OCI-LY7 (cell line): Measurements from ENCODE around the gene RTN4RL2. TPM values are rescaled to one million over a fixed set of nuclear protein-coding genes. Genes with fewer than 3 reads are reported as not detected.

Experiments
- BruUV-seq: library from RNA; stranded (reverse); fragments of 400-500 nt; replicated peaks from 2 replicates; lab custom pipeline; 2021; lab: Mats Ljungman, UMichigan
- CTCF ChIA-PET: fragments of 300-600 bp; sonication (Branson Sonifier 250); formaldehyde crosslinking; loops from one replicate; lab custom pipeline; 2022; ENCODE audit warnings: antibody characterized with exemption; ENCODE audit not compliant: unreplicated experiment; lab: Charles Lee
- POLR2A ChIA-PET: fragments of 300-600 bp; sonication (Branson Sonifier 250); formaldehyde crosslinking; loops from one replicate; lab custom pipeline; 2022; ENCODE audit warnings: antibody characterized with exemption; lab: Charles Lee
- DNase-seq: peaks from one replicate; pipeline ENCODE4 v3.0.0-alpha.2; 2015; ENCODE audit warnings: low spot score
- H2AFZ ChIP-seq: fragments of 200-600 bp; sonication (generic), shearing (Covaris generic); 2 replicates; pipeline ENCODE4 v1.6.1; 2014; ENCODE audit warnings: mild to moderate bottlenecking, antibody characterized with exemption, low read length, moderate library complexity
- H3K27ac ChIP-seq: fragments of 200-600 bp; sonication (generic); 2 replicates; pipeline ENCODE4 v1.5.1; 2014; ENCODE audit warnings: mixed run types, low read depth, mild to moderate bottlenecking, moderate library complexity, low read length, inconsistent platforms; ENCODE audit not compliant: poor library complexity, severe bottlenecking
- H3K36me3 ChIP-seq: fragments of 200-600 bp; sonication (generic); 2 replicates; pipeline ENCODE4 v1.6.1; 2014; ENCODE audit warnings: mild to moderate bottlenecking, antibody characterized with exemption, low read length, moderate library complexity, mixed read lengths; ENCODE audit not compliant: insufficient read depth
- H3K4me1 ChIP-seq: fragments of 200-600 bp; sonication (generic); 2 replicates; pipeline ENCODE4 v1.5.1; 2014; ENCODE audit warnings: mild to moderate bottlenecking, low read length; ENCODE audit not compliant: insufficient read depth, poor library complexity, severe bottlenecking
- H3K4me2 ChIP-seq: fragments of 200-600 bp; sonication (generic); 2 replicates; pipeline ENCODE4 v1.6.1; 2014; ENCODE audit warnings: mild to moderate bottlenecking, low read length
- H3K4me3 ChIP-seq: fragments of 200-600 bp; sonication (generic); 2 replicates; pipeline ENCODE4 v1.5.1; 2014; ENCODE audit warnings: mild to moderate bottlenecking, low read depth, low read length; ENCODE audit not compliant: poor library complexity, severe bottlenecking
- H3K79me2 ChIP-seq: fragments of 200-600 bp; sonication (generic); 2 replicates; pipeline ENCODE4 v1.6.1; 2016; ENCODE audit warnings: low read depth, mild to moderate bottlenecking, low read length, moderate library complexity, mixed read lengths; ENCODE audit not compliant: insufficient read depth
- H3K9me2 ChIP-seq: fragments of 200-600 bp; sonication (generic); 2 replicates; pipeline ENCODE4 v1.6.1; 2016; ENCODE audit warnings: mild to moderate bottlenecking, low read length, mixed read lengths; ENCODE audit not compliant: insufficient read depth
- H3K9me3 ChIP-seq: fragments of 200-600 bp; sonication (generic); 2 replicates; pipeline ENCODE4 v1.6.1; 2014; ENCODE audit warnings: mild to moderate bottlenecking, mixed run types, low read length, mixed read lengths
- H4K20me1 ChIP-seq: fragments of 200-600 bp; sonication (generic); 2 replicates; pipeline ENCODE4 v1.6.1; 2014; ENCODE audit warnings: mild to moderate bottlenecking, antibody characterized with exemption, low read length, moderate library complexity, mixed read lengths; ENCODE audit not compliant: insufficient read depth
- CTCF ChIP-seq: fragments of 200-600 bp; sonication (generic); conservative IDR thresholded peaks from 2 replicates; pipeline ENCODE4 v1.5.1; 2014; ENCODE audit warnings: mild to moderate bottlenecking, antibody characterized with exemption, low read length, moderate library complexity, mixed read lengths
- EZH2phosphoT487 ChIP-seq: fragments of 200-600 bp; sonication (generic); IDR thresholded peaks from 2 replicates; pipeline ENCODE4 v1.6.1; 2018; ENCODE audit warnings: low read depth, borderline replicate concordance, mild to moderate bottlenecking, mixed run types, antibody characterized with exemption, low read length, moderate library complexity, mixed read lengths
- intact Hi-C: fragments of 100-400 bp; cut with micrococcal nuclease; formaldehyde crosslinking; loops from one replicate; pipeline ENCODE4 v1.10.0; 2022; ENCODE audit not compliant: unreplicated experiment
- total RNA-seq, 2 experiments: library from RNA; depleted of rRNA in 1 of 2; stranded (reverse); fragments of >200 nt in 1 of 2; shearing (Covaris generic) in 1 of 2; gene quantifications; 2 replicates each; pipeline ENCODE4 v1.2.3, GENCODE V29; 2014 to 2022

The RTN4RL2 gene
- total RNA-seq, 2 experiments from 2014 or later: 0.25 to 4.2 TPM

- no TSS peak for BruUV-seq
- no peak for DNase-seq
- ChIA-PET CTCF (no interaction called here), POLR2A (no interaction called here)
- H3K79me2 ChIP-seq: no peaks in the 10 kb centered on the region
- no peaks in the 10 kb centered on the region for H3K9me2 ChIP-seq
- no peak overlapping the region for H3K27ac ChIP-seq
- H2AFZ ChIP-seq: no peak overlapping the region
- H3K4me3 ChIP-seq: no peak overlapping the region
- intact Hi-C loops: no loop called here
- no peaks in the 10 kb centered on the region for H3K36me3 ChIP-seq
- H4K20me1 ChIP-seq: no peaks in the 10 kb centered on the region
- H3K4me1 ChIP-seq: peaks cover 6% of the 10 kb centered on the region
- TF ChIP-seq EZH2phosphoT487: no peak
- no peak for TF ChIP-seq CTCF
- H3K9me3 ChIP-seq: no peaks in the 10 kb centered on the region
- no peak overlapping the region for H3K4me2 ChIP-seq
Observed at GRCh38 chr11:57432149-57432561, 28.2 kb upstream of the RTN4RL2 start.

- Histone ChIP-seq H3K36me3 (no peaks in the 10 kb centered on the region), H3K79me2 (no peaks in the 10 kb centered on the region), H3K9me2 (no peaks in the 10 kb centered on the region), H2AFZ (no peak overlapping the region), H3K4me3 (no peak overlapping the region), H3K27ac (no peak overlapping the region), H3K4me2 (no peak overlapping the region), H3K9me3 (no peaks in the 10 kb centered on the region), H4K20me1 (no peaks in the 10 kb centered on the region), H3K4me1 (no peaks in the 10 kb centered on the region)
- BruUV-seq: no TSS peak
- intact Hi-C loops: no loop called here
- CTCF ChIA-PET: interaction anchor here (0.5 kb wide), 1 partner anchor 25 kb away, joined by 3 read pairs; no protein-coding TSS in a partner anchor
- POLR2A ChIA-PET: no interaction called here
- DNase-seq: no peak
- TF ChIP-seq EZH2phosphoT487: no peak
- TF ChIP-seq CTCF: no peak
Observed at GRCh38 chr11:57432714-57433163, 27.6 kb upstream of the RTN4RL2 start.

GRCh38 chr11:57434640-57435546 lies 25.4 kb upstream of the RTN4RL2 start:
- Histone ChIP-seq H3K79me2 (no peaks in the 10 kb centered on the region), H3K9me3 (no peaks in the 10 kb centered on the region), H3K4me1 (no peaks in the 10 kb centered on the region), H3K27ac (no peak overlapping the region), H4K20me1 (no peaks in the 10 kb centered on the region), H3K4me2 (no peak overlapping the region), H3K4me3 (no peak overlapping the region), H3K36me3 (no peaks in the 10 kb centered on the region), H2AFZ (no peak overlapping the region), H3K9me2 (no peaks in the 10 kb centered on the region)
- no peak for DNase-seq
- BruUV-seq: no TSS peak
- POLR2A ChIA-PET: no interaction called here
- intact Hi-C loops: no loop called here
- CTCF ChIA-PET: no interaction called here
- TF ChIP-seq CTCF (no peak), EZH2phosphoT487 (no peak)
